Lower leg skin (tissue), 3 donors: ENCODE data around the gene CDC34.

Experiments used
- CTCF ChIP-seq, 3 donors: fragments of 450-650 bp; IDR thresholded peaks; one replicate each; pipeline ENCODE4 v1.5.1; 2016; ENCODE audit warnings: antibody characterized with exemption in 3 of 3, mild to moderate bottlenecking in 3 of 3, moderate library complexity in 2 of 3
- POLR2A ChIP-seq, 2 donors: fragments of 450-650 bp; IDR thresholded peaks; one replicate each; pipeline ENCODE4 v1.6.1; 2016 to 2017; ENCODE audit warnings: antibody characterized with exemption in 2 of 2, mild to moderate bottlenecking in 1 of 2, moderate library complexity in 1 of 2

- TF ChIP-seq POLR2A (IDR thresholded peaks at IDR 0.05): no peak
- no peak for TF ChIP-seq CTCF (IDR thresholded peaks at IDR 0.05)
These were observed 36.0 kb upstream of the CDC34 start for GRCh38 chr19:495402-496111.
